ENCODE measurements around the gene UBASH3B. TPM values are rescaled to one million over a fixed set of nuclear protein-coding genes. Genes with fewer than 3 reads are reported as not detected.

The UBASH3B gene
- total and polyA plus RNA-seq, 8 donors = 0.58 to 60.5 (median 3.1) TPM

DNA sequence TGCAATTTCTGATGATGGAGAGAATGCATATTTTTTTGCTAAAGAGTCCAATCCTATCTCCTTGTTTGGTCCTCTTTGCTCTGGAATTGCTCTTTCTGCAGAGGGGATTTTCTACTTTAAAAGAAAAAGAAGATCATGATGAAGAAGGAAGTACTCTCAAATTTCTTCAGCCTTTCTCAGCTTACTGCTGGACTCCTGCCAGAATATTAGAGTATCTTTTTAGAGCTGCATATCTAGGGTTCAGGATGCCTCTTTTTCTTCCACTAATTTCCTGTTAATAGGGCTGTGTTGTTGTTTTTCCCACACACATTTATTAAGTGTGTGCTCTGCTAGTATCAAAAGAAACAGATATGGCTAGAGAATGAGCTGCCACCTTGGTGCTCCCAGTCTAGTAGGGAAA is 18.2 kb downstream of the UBASH3B start:
- H3K36me3 ChIP-seq = no peaks in the 10 kb centered on the region
- H3K27ac ChIP-seq = no peak overlapping the region
- H3K9me3 ChIP-seq = peaks cover 0 to 7% (median 0%) of the 10 kb centered on the region in 4 donors
- intact Hi-C loops (cut with DNase I; ENCODE audit: low total_unique reads) = no loop called here
- no peak for TF ChIP-seq POLR2A (IDR thresholded peaks at IDR 0.05)
- no peak overlapping the region for H3K4me3 ChIP-seq
- no peaks in the 10 kb centered on the region for H3K27me3 ChIP-seq
- H3K4me1 ChIP-seq = peaks cover 0 to 20% (median 3%) of the 10 kb centered on the region in 4 donors
- no peak for DNase-seq

DNA sequence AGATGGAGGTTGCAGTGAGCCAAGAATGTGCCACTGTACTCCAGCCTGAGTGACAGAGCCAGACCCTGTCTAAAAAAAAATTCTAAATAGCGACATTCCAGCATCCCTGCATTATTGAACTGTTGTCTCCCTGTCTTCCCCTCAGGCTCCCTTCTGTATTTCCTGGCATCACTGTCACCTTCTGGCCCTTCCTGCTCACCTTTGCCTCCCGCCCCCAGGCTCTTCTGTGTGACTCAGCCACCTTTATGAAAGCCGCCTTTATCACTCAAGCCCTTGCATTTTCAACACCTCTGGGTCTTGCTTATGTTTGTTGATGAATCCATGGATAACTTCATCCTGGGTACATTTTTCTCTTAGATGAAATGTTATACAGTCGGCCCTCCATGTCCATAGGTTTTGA is 21.1 kb downstream of the UBASH3B start:
- no peaks in the 10 kb centered on the region for H3K36me3 ChIP-seq
- no peaks in the 10 kb centered on the region for H3K27me3 ChIP-seq
- H3K4me3 ChIP-seq = no peak overlapping the region
- H3K27ac ChIP-seq = no peak overlapping the region
- TF ChIP-seq POLR2AphosphoS5 (IDR thresholded peaks at IDR 0.05) (no peak), POLR2A (IDR thresholded peaks at IDR 0.05) (no peak), EP300 (IDR thresholded peaks at IDR 0.05) (no peak)
- TF ChIP-seq, protein P1, sequence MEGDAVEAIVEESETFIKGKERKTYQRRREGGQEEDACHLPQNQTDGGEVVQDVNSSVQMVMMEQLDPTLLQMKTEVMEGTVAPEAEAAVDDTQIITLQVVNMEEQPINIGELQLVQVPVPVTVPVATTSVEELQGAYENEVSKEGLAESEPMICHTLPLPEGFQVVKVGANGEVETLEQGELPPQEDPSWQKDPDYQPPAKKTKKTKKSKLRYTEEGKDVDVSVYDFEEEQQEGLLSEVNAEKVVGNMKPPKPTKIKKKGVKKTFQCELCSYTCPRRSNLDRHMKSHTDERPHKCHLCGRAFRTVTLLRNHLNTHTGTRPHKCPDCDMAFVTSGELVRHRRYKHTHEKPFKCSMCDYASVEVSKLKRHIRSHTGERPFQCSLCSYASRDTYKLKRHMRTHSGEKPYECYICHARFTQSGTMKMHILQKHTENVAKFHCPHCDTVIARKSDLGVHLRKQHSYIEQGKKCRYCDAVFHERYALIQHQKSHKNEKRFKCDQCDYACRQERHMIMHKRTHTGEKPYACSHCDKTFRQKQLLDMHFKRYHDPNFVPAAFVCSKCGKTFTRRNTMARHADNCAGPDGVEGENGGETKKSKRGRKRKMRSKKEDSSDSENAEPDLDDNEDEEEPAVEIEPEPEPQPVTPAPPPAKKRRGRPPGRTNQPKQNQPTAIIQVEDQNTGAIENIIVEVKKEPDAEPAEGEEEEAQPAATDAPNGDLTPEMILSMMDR (IDR thresholded peaks at IDR 0.05) = no peak
- no peaks in the 10 kb centered on the region for H3K9me3 ChIP-seq
- intact Hi-C loops (cut with DNase I; ENCODE audit: low total_unique reads) = no loop called here
- DNase-seq = no peak
- WGBS, 5 donors = 80 to 93% (median 89%) methylated on average over 4 of the region's 4 CpGs
- H3K4me1 ChIP-seq = peaks cover 0 to 20% (median 3%) of the 10 kb centered on the region in 4 donors

DNA sequence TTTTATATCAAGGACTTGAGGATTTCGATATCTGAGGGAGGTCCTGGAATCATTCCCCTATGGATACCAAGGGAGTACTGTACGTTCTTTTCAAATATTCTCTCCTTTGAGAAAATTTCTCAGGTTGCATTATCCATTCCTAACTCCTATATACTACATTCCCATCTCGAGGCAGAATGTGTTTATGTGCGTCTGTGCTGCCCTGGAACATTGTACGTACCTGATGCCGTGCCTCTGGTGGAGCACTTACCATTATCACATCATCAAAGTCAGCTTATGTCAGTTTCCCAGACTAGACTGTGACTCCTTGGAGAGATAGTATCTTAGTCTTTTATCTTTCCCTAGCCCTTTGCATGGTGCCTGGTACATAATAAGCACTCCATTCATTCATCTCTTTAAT is 21.7 kb downstream of the UBASH3B start:
- DNase-seq = no peak
- H3K4me1 ChIP-seq = peaks cover 0 to 20% (median 3%) of the 10 kb centered on the region in 4 donors
- no peak overlapping the region for H3K27ac ChIP-seq
- H3K4me3 ChIP-seq = no peak overlapping the region
- intact Hi-C loops (cut with DNase I; ENCODE audit: low total_unique reads) = no loop called here
- TF ChIP-seq, protein P1 (IDR thresholded peaks at IDR 0.05) = no peak
- TF ChIP-seq POLR2AphosphoS5 (IDR thresholded peaks at IDR 0.05) (no peak), POLR2A (IDR thresholded peaks at IDR 0.05) (no peak), EP300 (IDR thresholded peaks at IDR 0.05) (no peak)
- no peaks in the 10 kb centered on the region for H3K9me3 ChIP-seq
- WGBS, 5 donors = 89 to 92% (median 89%) methylated on average over 6 of the region's 6 CpGs
- no peaks in the 10 kb centered on the region for H3K36me3 ChIP-seq
- no peaks in the 10 kb centered on the region for H3K27me3 ChIP-seq

DNA sequence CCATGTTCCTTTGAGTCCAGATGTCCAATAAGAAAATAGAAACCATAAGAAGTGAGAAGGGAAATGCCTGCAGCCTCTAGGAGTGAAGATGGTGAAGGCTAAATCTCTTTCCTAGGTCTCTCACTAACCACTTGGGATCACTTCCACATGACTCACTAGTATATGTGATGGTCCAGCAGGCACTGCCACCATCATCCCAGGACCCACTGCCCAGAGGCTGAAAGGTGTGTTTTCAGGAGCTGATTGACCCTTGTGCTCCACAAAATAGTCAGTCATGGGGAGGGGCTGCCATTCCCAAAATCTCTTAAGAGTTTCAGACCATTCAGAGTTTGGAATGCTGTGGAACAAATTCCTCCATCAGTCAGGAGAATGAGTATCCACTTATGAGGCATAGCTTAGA is 22.9 kb downstream of the UBASH3B start:
- no peak overlapping the region for H3K27ac ChIP-seq
- TF ChIP-seq POLR2A (IDR thresholded peaks at IDR 0.05) = no peak
- TF ChIP-seq EP300 (IDR thresholded peaks at IDR 0.05) = no peak
- H3K4me1 ChIP-seq = peaks cover 0 to 9% (median 3%) of the 10 kb centered on the region in 4 donors
- H3K9me3 ChIP-seq = no peaks in the 10 kb centered on the region
- intact Hi-C loops (cut with DNase I; ENCODE audit: low total_unique reads) = no loop called here
- no peaks in the 10 kb centered on the region for H3K36me3 ChIP-seq
- no peak for DNase-seq
- no peaks in the 10 kb centered on the region for H3K27me3 ChIP-seq
- no peak overlapping the region for H3K4me3 ChIP-seq

DNA sequence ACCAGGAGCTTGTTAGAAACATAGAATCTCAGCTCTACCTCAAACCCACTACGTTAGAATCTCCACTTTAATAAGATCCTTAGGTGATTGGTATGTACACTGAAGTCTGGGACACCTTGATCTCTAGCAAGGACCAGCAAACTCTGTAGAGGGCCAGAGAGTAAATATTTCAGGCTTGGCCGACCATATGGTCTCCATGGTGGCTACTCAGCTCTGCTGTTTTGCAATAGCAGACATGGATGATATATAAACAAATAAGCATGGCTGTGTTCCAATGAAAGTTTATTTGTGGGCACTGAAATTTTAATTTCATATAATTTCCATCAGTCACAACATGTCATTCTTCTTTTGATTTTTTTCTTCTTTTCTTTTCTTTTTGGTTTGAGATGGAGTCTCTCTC is 23.9 kb downstream of the UBASH3B start:
- whole genome bisulfite sequencing, 5 donors = 80 to 93% (median 87%) methylated on average over 2 of the region's 2 CpGs
- no peak for DNase-seq
- Histone ChIP-seq H3K36me3 (no peaks in the 10 kb centered on the region), H3K27me3 (no peaks in the 10 kb centered on the region), H3K9me3 (no peaks in the 10 kb centered on the region), H3K27ac (no peak overlapping the region), H3K4me1 (peaks cover 0 to 6% (median 0%) of the 10 kb centered on the region in 4 donors), H3K4me3 (no peak overlapping the region)
- TF ChIP-seq, protein P1 (IDR thresholded peaks at IDR 0.05) = no peak
- TF ChIP-seq POLR2A (IDR thresholded peaks at IDR 0.05) (no peak), EP300 (IDR thresholded peaks at IDR 0.05) (no peak), POLR2AphosphoS5 (IDR thresholded peaks at IDR 0.05) (no peak)
- intact Hi-C loops (cut with DNase I; ENCODE audit: low total_unique reads) = no loop called here
